ENCODE data around the gene SLC7A1.

Gene SLC7A1

DNA sequence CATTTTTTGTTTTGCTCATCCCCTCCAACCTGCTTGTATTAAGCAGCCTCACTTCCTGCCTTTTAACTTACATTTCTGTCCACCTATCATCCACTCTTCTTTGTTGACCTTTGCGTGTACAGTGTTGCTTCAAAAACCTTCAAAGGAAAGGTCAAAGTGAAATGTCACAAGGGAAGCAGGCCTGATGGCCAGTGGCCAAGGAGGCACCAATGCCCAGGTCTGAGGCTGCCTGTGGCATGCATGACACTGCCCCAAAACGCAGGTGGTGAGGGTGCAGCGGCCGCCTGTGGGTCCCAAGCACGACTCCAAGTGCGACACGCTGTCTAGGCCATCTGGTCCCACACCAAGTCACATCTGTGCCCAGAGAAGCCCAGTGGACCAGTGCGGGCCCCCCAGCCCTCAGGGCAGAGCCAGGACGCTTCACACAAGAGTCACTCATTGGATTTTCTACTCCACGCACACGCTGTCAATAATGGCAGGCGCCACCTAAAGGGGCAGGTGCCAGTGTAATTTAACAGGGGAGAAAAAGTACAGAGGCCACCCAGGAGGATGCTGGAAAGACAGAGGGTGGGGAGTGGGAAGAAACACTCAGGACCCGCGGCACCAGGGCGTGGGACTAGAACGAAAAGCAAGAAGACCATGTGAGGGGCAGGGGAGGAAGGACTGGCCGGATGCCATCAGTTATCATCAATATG is 23.5 kb downstream of the SLC7A1 start:
- in situ Hi-C loops (cut with MboI; ENCODE audit: low sequenced_read_pairs, unreplicated experiment), result no loop called here
- DNase-seq (ENCODE audit: low spot score), result no peak
- TF ChIP-seq CTCF (IDR thresholded peaks at IDR 0.05; ENCODE audit: borderline replicate concordance, control extremely low read depth, extremely low read depth, insufficient read depth, missing control alignments), result no peak

- in situ Hi-C loops (cut with MboI; ENCODE audit: low sequenced_read_pairs, unreplicated experiment), result no loop called here
- no peak for TF ChIP-seq CTCF (IDR thresholded peaks at IDR 0.05; ENCODE audit: borderline replicate concordance, control extremely low read depth, extremely low read depth, insufficient read depth, missing control alignments)
Measured at GRCh38 chr13:29570051-29570654, 25.3 kb downstream of the SLC7A1 start.

DNA sequence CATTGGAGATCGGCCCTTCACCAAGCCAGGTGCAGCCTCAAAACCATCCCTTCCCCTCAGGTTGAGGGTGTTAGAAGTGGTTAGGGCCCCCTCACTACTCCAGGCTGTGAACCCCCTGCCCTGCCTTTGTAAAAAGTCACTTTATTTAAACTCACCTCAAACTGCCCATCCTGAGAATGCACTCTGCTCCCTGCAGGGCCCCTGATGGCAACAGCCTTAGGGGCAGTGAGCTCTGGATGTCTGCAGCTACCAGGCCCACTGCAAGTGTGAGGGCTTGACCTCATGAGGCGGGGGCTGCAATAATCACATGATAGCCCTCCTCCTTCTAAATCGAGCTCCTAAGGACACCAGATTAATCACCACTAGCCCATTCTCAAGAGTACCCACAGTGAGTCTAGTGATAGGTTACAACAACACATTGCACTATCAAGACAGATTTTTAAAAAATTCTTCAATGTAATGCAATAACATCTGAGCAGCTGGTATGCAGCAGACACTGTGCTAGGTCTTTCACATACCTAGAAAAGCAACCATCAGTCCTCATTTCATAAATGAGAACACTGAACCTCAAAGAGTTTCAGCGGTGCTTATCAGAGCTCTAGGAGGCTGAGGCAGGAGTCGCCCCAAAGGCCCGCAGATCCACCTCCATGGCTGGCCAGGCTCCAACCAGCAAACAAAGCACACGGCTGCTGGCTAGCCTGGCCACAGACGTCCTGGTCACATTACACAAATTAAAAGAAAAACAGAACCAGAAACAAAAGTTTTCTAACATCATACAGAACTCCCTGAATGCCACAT is 26.0 kb downstream of the SLC7A1 start:
- TF ChIP-seq CTCF (IDR thresholded peaks at IDR 0.05; ENCODE audit: borderline replicate concordance, control extremely low read depth, extremely low read depth, insufficient read depth, missing control alignments), result no peak
- in situ Hi-C loops (cut with MboI; ENCODE audit: low sequenced_read_pairs, unreplicated experiment), result no loop called here
- DNase-seq (ENCODE audit: low spot score), result no peak

More at GRCh38 chr13:29570051-29570654, 25.3 kb downstream of the SLC7A1 start:
- DNase-seq (ENCODE audit: low spot score), result no peak

GRCh38 chr13:29568731-29569130 is 26.8 kb downstream of the SLC7A1 start:
- TF ChIP-seq CTCF (IDR thresholded peaks at IDR 0.05; ENCODE audit: borderline replicate concordance, control extremely low read depth, extremely low read depth, insufficient read depth, missing control alignments), result no peak
- no peak for DNase-seq (ENCODE audit: low spot score)
- in situ Hi-C loops (cut with MboI; ENCODE audit: low sequenced_read_pairs, unreplicated experiment), result no loop called here

DNA sequence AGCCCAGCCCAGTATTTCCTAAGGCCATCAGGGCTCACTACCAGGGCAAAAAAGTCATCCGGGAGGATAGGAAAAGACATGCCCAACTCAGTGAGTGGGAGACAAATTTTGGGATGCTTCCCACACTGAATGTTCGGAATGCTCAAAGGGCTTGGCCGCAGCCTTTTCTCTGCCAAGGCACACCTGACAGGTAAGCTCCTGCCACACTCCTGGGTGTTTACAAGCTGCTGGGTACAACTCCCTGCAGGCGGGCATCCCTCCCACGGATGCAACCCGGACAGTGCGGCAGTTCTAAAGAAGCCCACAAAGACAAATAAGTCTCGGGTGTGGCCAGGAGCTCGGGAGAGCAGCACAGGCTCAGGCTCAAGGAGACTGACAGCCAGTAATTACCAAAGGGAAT is 28.1 kb downstream of the SLC7A1 start:
- in situ Hi-C loops (cut with MboI; ENCODE audit: low sequenced_read_pairs, unreplicated experiment), result no loop called here
- no peak for TF ChIP-seq CTCF (IDR thresholded peaks at IDR 0.05; ENCODE audit: borderline replicate concordance, control extremely low read depth, extremely low read depth, insufficient read depth, missing control alignments)
- DNase-seq (ENCODE audit: low spot score), result no peak

DNA sequence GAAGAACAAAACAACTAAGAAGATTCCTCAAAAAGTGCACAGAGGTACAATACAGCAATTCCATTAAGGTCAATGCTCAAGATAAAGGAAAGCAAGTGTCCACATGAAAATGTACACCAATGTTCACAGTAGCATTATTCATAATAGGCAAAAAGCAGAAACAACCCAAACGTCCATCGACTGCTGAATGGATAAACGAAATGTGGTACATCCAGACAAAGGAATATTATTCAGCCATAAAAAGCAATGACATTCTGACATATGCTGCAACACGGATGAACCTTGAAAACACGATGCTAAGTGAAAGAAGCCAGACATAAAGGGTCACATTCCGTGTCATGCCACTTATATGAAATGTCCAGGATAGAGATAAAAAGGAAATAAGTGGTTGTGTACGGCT is 29.3 kb downstream of the SLC7A1 start:
- in situ Hi-C loops (cut with MboI; ENCODE audit: low sequenced_read_pairs, unreplicated experiment), result no loop called here
- no peak for DNase-seq (ENCODE audit: low spot score)
- no peak for TF ChIP-seq CTCF (IDR thresholded peaks at IDR 0.05; ENCODE audit: borderline replicate concordance, control extremely low read depth, extremely low read depth, insufficient read depth, missing control alignments)

All from GM13976 (cell line).